Testis (tissue), 3 donors: ENCODE measurements around the gene ZFYVE27. TPM values are rescaled to one million over a fixed set of nuclear protein-coding genes. Genes with fewer than 3 reads are reported as not detected.
A peak's percentile ranks its signal among the peaks of the same experiment; 100 is the strongest.

Experiments used
- DNase-seq: peaks from one replicate; pipeline ENCODE4 v3.0.0-alpha.2; 2019
- H3K27ac ChIP-seq, 2 donors: fragments of 200-600 bp; sonication (generic); one replicate each; pipeline ENCODE4 v1.5.1; 2019
- H3K27me3 ChIP-seq: fragments of 200-600 bp; sonication (generic); one replicate; pipeline ENCODE4 v1.5.1; 2019
- H3K36me3 ChIP-seq: fragments of 200-600 bp; sonication (generic); one replicate; pipeline ENCODE4 v1.5.1; 2017; ENCODE audit warnings: low read depth; ENCODE audit errors: missing control alignments
- H3K4me1 ChIP-seq: fragments of 200-600 bp; sonication (generic); one replicate; pipeline ENCODE4 v1.5.1; 2019
- H3K4me3 ChIP-seq, 2 donors: fragments of 200-600 bp; sonication (generic); one replicate each; pipeline ENCODE4 v1.5.1; 2017 to 2019
- H3K9me3 ChIP-seq: fragments of 200-600 bp; sonication (generic); one replicate; pipeline ENCODE4 v1.5.1; 2017
- POLR2A ChIP-seq: fragments of 450-650 bp; IDR thresholded peaks from one replicate; pipeline ENCODE4 v1.6.1; 2017; ENCODE audit warnings: antibody characterized with exemption, mild to moderate bottlenecking, moderate library complexity
- WGBS, 2 donors: methylation state at CpG; one replicate each; pipeline ENCODE4 v1.1.5; 2018; 5-methylcytosine and 5-hydroxymethylcytosine counted together
- intact Hi-C: fragments of 100-400 bp; cut with DNase I; formaldehyde crosslinking; loops from one replicate; pipeline ENCODE4 v1.15.1; 2023; ENCODE audit warnings: low total_unique reads
- polyA plus RNA-seq: library from polyadenylated mRNA; stranded (reverse); fragments of 350-450 nt; fragmentation: Illumina TruSeq; extraction: RNeasy Lipid Tissue Mini Kit (QIAGEN cat#74804); gene quantifications from one replicate; pipeline ENCODE4 v1.2.3, GENCODE V29; 2014; ENCODE audit warnings: low read depth, low replicate concordance; ENCODE audit not compliant: insufficient read depth
- total RNA-seq, 2 donors: library from RNA; depleted of rRNA; stranded (reverse); fragments of >200 nt; gene quantifications; one replicate each; pipeline ENCODE4 v1.2.3, GENCODE V29; 2016
- TF ChIP-seq, protein P1 (sequence below), 3 experiments: fragments of 450-650 bp in 2 of 3; fragments of 200-600 bp in 1 of 3; sonication (generic) in 1 of 3; IDR thresholded peaks; one replicate each; pipeline ENCODE4 v1.5.1; 2016 to 2019; ENCODE audit warnings: antibody characterized with exemption in 3 of 3, mild to moderate bottlenecking in 2 of 3, moderate library complexity in 1 of 3

ZFYVE27 gene
- total and polyA plus RNA-seq, 3 donors from 2014 or later: 38.4 to 66.4 (median 64.8) TPM

DNA sequence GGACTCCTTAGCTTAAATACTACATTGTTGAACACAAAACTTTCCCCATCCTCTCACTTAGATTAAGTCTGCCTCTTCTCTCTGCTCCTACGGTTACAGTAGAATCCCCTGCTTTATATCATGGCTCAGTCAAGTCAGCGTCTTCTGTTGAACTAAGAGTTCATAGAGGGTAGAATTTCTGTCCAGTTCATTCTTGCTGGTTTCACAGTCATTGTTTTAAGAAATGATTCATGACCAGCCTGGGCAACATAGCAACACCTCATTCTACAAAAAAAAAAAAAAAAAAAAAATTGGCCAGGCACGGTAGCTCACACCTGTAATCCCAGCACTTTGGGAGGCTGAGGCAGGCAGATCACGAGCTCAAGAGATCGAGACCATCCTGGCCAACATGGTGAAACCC lies 3.7 kb upstream of the ZFYVE27 start:
- Histone ChIP-seq H3K9me3 (no peaks in the 10 kb centered on the region), H3K4me1 (peaks cover 6% of the 10 kb centered on the region), H3K36me3 (no peaks in the 10 kb centered on the region), H3K27me3 (no peaks in the 10 kb centered on the region), H3K27ac (no peak overlapping the region), H3K4me3 (no peak overlapping the region)
- no peak for DNase-seq
- intact Hi-C loops: loop anchor here (10.0 kb wide), 1 partner anchor 48 kb away; the partner anchor contains the start of gene AVPI1
- 83 to 84% methylated on average over 5 of the region's 5 CpGs for WGBS, 2 donors
- TF ChIP-seq, protein P1, sequence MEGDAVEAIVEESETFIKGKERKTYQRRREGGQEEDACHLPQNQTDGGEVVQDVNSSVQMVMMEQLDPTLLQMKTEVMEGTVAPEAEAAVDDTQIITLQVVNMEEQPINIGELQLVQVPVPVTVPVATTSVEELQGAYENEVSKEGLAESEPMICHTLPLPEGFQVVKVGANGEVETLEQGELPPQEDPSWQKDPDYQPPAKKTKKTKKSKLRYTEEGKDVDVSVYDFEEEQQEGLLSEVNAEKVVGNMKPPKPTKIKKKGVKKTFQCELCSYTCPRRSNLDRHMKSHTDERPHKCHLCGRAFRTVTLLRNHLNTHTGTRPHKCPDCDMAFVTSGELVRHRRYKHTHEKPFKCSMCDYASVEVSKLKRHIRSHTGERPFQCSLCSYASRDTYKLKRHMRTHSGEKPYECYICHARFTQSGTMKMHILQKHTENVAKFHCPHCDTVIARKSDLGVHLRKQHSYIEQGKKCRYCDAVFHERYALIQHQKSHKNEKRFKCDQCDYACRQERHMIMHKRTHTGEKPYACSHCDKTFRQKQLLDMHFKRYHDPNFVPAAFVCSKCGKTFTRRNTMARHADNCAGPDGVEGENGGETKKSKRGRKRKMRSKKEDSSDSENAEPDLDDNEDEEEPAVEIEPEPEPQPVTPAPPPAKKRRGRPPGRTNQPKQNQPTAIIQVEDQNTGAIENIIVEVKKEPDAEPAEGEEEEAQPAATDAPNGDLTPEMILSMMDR (IDR thresholded peaks at IDR 0.05): no peak
- no peak for TF ChIP-seq POLR2A

DNA sequence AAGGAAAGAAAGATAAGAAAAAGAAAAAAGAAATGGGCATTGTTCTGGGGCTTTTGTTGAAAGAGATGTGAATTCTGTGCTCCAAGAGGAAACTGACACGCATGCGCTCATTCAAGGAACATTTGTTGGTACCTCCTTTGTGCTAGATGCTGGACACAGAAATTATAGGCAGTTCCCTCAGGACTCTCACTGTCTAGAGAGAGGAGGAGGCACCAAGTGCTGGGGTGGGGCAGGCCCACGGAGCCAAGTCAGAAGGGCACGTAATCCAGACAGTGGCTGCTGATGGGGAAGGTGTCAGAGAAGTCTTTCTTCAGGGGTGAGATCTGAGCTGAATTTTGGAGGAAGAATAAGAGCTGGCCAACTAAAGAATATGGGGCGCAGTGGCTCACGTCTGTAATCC lies 2.9 kb upstream of the ZFYVE27 start:
- Histone ChIP-seq H3K27me3 (no peaks in the 10 kb centered on the region), H3K27ac (no peak overlapping the region), H3K36me3 (no peaks in the 10 kb centered on the region), H3K4me1 (peaks cover 10% of the 10 kb centered on the region), H3K4me3 (no peak overlapping the region), H3K9me3 (no peaks in the 10 kb centered on the region)
- 81 to 90% methylated on average over 6 of the region's 6 CpGs for WGBS, 2 donors
- no peak for TF ChIP-seq POLR2A
- TF ChIP-seq, protein P1 (IDR thresholded peaks at IDR 0.05): no peak
- intact Hi-C loops: loop anchor here (10.0 kb wide), 1 partner anchor 49 kb away; the partner anchor contains the start of gene AVPI1
- no peak for DNase-seq

DNA sequence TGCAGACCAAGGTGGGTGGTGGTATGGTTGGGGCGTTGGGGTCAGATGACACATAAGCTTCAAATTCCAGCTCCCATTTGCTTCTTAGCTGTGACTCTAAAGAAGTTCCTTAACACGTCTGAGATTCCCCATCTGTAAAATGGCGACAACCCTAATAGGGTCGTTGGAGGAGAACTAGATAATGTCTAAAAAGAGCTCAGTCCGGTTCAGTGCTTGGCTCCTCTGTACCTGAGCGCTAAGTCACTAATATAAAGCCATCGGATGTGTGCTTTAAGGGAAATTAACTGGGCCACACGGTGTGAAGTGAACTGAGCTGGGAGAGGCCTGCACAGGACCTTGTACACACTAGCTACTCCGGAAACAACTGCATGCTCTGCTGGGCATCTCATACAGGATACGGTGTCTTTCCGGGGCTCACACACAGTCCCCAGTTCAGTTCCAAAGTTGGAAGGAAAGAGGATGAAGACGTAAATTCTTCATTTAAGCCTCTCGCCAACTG lies 476 bp upstream of the ZFYVE27 start:
- Histone ChIP-seq H3K36me3 (no peaks in the 10 kb centered on the region), H3K27me3 (no peaks in the 10 kb centered on the region), H3K4me1 (peaks cover 10% of the 10 kb centered on the region), H3K4me3 (peak overlapping the region; percentile 82 to 97), H3K9me3 (no peaks in the 10 kb centered on the region), H3K27ac (peak overlapping the region in 1 of 2 donors; percentile 78)
- intact Hi-C loops: loop anchor here (10.0 kb wide), 1 partner anchor 52 kb away; the partner anchor contains the start of gene AVPI1
- WGBS, 2 donors: 45 to 49% methylated on average over 13 of the region's 13 CpGs
- DNase-seq: no peak
- no peak for TF ChIP-seq POLR2A
- TF ChIP-seq, protein P1 (IDR thresholded peaks at IDR 0.05): no peak

DNA sequence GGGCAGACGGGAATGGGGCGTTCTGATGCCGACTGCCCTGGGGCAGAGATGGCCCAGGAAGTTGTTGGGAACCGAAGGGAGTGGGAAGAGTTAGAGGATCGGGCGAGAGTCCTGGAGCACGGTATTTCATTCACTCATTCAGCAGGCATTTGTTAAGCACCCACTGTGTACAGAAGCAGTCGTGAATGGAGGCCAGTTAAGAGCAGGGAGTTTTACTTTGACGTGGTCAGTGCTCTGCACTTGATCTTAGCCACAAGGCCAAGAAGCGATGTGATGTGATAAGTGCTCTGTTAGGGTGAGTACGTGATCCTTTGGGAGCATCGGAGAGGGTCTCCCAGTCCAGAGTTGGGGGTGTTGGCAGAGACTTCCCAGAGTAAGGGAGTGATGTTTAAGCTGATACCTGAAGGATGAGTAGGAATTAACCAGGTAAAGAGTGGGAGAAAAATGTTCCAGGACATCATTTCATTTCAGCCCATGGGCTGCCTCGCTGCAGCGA lies 890 bp downstream of the ZFYVE27 start:
- H3K4me3 ChIP-seq: peak overlapping the region; percentile 82 to 97
- TF ChIP-seq, protein P1 (IDR thresholded peaks at IDR 0.05): no peak
- TF ChIP-seq POLR2A: no peak
- no peaks in the 10 kb centered on the region for H3K9me3 ChIP-seq
- intact Hi-C loops: loop anchor here (10.0 kb wide), 1 partner anchor 53 kb away; the partner anchor contains the start of gene AVPI1
- peak overlapping the region; percentile 78 to 90 for H3K27ac ChIP-seq
- no peaks in the 10 kb centered on the region for H3K36me3 ChIP-seq
- H3K4me1 ChIP-seq: peaks cover 12% of the 10 kb centered on the region
- no peak for DNase-seq
- H3K27me3 ChIP-seq: no peaks in the 10 kb centered on the region
- WGBS, 2 donors: 17 to 26% methylated on average over 14 of the region's 14 CpGs

DNA sequence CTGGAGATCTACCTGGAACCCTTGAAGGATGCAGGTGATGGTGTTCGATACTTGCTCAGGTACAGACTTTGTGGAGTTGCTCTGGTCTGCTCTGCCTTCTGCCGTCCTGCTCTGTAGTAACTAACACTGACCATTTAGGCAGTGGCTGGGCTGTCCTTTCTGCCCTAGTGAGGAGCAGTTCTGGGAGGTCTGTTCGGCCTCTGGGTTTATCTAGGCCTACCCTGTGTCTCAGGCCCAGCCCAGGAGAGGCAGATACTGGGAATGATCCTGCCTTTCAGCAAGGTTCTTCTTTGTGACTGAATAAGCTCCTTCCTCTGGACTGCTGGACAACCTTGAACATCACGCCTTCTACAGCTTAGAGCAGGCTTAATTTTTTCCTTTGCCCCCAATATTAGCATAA lies 1.7 kb downstream of the ZFYVE27 start:
- WGBS, 2 donors: 79 to 89% methylated on average over 4 of the region's 4 CpGs
- DNase-seq: no peak
- Histone ChIP-seq H3K4me1 (peaks cover 16% of the 10 kb centered on the region), H3K27me3 (no peaks in the 10 kb centered on the region), H3K4me3 (peak overlapping the region in 1 of 2 donors; percentile 97), H3K36me3 (no peaks in the 10 kb centered on the region), H3K9me3 (no peaks in the 10 kb centered on the region), H3K27ac (no peak overlapping the region)
- intact Hi-C loops: loop anchor here (10.0 kb wide), 1 partner anchor 54 kb away; the partner anchor contains the start of gene AVPI1
- TF ChIP-seq, protein P1 (IDR thresholded peaks at IDR 0.05): no peak
